Activated CD4-positive, CD25-positive, alpha-beta regulatory T cell treated with anti-CD3 and anti-CD28 coated beads, Interleukin-2, amount 50 U/mL, for 16 hours (primary cell): ENCODE results near the gene EFHC1.

Experiments used
- DNase-seq: peaks from one replicate; pipeline ENCODE4 v3.0.0-alpha.2; 2020; ENCODE audit warnings: low read depth, low spot score

The EFHC1 gene

DNA sequence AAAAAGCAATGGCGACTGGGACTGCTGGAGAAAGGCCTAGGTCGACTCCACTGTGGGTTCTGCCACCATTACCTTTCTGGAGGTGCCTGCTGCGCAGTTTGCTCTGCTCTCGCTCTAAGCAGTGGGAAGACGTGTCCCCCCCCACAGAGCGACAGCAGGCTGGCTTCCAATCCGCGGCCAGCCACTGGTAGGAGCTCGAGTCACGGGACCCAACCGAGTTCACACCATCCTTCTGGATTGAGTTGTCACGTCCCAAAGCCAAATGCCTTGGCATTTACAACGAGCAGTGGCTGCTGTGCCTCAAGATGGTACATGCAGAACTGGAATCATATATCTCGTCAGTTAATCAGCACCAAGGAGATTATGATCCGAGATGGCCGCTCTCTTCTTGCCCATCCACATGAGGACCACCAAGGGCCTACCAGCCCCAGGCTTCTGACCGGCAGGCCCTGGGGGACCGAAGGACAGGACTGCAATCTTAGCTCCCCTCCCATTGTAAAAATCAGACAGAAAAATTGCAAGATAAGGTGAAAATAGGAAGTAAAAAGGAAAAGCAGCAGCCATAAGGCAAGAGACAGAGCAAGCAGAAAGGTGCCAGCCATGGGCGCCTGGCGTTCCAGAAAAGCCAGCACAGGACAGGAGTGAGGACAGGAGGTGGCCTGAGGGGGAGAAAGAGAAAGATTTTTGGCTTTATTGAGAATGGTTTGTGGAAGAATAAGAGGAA is 82.3 kb downstream of the EFHC1 start:
- DNase-seq: no peak

GRCh38 chr6:52503323-52503747 is 83.2 kb downstream of the EFHC1 start:
- no peak for DNase-seq

GRCh38 chr6:52503851-52504781 is 84.0 kb downstream of the EFHC1 start:
- no peak for DNase-seq

DNA sequence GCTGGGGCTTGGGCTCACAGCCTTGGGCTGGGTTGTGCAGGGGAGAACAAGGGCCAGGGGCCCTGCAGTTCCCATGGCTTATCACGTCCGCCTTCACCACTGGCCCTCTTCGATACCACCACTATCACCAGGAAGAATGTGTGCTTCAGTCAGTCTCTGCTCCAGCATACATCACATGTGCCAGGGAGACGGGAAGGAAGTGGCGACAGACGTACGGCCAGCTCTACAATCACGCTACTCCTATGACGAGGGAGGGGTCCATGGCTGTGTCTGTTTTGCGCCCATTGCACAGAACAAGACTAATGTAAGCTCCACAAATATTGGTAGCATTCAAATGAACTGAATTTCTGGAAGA is 84.6 kb downstream of the EFHC1 start:
- no peak for DNase-seq

DNA sequence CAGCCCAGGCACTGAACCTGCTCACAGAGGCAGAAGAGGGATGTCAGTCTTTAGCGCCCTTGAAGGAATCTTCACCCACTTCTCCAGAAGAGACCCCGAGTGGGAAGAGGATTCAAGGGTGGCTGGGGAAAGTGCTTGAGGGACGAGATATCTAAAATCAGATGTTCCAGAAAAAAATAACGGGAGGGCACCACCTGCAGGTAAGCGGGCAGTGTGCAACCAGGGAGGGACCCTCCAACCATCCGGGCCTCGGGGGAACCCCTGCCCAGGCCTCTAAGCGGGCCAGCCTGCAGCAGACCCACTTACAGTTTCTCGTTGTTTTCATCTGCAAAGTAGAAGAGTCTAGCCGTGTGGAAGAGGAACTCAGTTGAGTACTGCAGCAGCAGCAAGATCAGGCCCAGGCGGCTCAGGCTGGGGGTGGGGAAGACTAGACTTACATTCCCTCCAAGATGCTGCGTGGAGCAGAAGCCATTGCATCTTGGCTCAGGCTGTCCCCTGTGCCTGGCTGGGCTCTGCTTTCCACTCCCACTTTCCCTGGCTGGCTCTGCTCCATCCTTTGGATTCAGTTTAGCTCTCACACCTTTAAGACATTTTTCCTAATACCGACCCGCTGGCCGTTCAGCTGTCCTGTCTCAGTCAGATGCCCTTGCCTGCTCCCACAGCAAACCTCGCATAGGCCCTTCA is 85.7 kb downstream of the EFHC1 start:
- DNase-seq: no peak

GRCh38 chr6:52506476-52506875 is 86.3 kb downstream of the EFHC1 start:
- no peak for DNase-seq

DNA sequence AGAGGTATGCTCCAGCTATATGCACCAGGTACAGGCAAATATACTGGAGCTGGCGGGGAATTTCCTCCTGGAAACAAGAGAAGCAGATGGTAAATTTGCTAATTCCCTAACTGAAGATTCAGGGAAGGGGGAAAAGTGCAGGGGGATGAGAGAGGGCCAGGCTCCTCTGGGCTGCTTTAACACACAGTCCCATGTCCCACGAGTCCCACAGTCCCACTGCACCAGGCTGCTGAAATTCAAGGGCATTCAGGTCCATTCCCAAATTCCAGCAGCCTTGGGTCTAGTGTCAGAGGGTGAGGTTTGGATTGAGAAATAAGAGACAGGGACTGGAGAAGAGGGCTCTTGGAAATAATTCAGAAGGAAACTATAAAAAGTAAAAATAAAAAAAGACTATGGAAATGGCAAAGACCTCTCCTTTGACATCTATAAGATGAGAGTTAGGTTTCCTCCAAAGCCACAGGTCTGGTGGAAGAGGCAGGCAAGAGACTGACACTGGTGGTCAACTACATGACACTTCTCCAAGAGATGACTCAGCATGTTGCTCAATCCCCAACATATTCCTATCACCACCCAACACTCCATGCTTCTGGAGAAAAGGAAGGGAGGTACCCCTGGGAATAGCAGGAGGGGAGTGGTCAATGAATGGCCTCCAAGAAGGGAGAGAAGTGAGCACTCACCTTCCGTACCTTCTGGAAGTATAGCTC is 87.6 kb downstream of the EFHC1 start:
- DNase-seq: no peak

- DNase-seq: no peak
These were observed 88.2 kb downstream of the EFHC1 start for GRCh38 chr6:52508261-52508739.

GRCh38 chr6:52509281-52510212 is 89.4 kb downstream of the EFHC1 start:
- DNase-seq: no peak

GRCh38 chr6:52510213-52510562 is 90.0 kb downstream of the EFHC1 start:
- DNase-seq: no peak

DNA sequence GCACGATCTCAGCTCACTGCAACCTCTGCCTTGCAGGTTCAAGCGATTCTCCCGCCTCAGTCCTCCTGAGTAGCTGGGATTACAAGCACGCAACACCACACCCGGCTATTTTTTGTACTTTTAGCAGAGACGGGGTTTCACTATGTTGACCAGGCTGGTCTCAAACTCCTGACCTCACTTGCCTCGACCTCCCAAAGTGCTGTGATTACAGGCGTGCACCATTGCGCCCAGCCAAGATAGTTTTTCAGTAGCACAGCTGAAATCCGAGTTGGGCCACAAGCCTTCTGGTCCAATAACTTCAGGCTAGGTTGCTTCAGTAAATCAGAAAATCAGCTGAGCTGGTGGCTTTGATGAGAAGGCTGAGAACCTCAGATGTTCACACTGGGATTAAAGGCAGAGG is 91.0 kb downstream of the EFHC1 start:
- no peak for DNase-seq

DNA sequence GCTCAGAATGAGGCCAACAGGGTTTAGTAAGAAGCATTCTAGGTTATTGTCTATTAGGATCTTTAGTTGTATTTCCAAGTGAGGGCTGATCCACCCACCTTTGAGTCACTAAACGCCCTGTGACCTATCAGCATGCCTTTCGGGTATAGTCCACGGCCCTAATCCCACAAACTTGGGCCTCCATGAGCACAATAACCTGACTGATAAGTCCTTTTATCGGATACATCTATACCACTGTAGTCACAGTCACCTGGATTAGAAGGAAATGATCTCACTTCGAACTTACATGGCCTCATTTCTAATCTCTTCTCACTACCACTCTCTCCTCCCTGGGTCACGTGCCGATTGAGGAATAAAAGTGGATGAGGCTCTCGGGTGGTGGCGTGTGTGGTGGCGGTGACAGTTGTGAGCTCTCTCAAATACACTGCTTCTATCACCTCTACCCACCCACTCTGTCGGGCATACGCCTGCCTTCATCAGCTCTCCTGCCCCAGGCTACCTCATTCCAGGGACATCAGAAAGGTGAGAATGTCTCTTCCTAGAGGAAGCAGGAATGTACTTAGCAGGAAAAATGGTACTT is 91.5 kb downstream of the EFHC1 start:
- DNase-seq: no peak

DNA sequence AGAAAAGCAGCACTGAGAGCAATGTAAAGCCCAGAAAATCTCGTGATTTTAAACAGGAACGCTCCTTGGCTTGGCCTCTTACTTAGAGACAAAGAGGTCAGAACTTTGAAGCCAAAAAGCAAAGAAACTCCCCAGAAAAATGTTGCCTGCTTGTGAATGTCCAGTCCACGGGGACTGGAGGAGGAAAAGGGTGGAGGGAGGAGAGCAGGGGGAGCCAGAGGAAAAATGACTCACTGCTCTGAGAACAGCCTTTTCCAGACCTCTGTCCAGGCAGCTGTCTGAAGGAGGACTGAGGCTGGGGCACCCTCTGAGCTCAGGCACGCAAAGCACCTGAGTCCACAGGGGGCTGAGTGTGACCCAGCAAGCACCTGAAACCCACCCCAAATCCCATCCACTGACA is 92.1 kb downstream of the EFHC1 start:
- DNase-seq: no peak

DNA sequence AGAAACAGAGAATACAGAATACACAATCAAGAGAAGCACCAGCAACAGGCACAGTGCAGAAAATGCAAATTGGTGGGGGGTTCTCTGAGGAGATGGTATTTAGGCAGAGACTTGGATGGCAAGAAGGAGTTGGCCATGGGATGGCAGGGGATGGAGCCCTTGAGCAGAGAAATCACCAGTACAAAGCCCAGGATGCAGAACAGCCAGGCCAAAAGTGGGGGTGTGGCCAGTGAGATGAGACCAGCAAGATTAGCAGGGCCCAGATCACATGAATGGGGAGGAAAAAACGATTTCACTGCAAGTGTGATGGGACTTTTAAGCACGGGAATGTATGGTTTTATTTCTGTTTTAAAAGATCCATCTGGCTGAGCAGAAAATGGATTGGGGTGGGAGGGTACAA is 93.3 kb downstream of the EFHC1 start:
- DNase-seq: no peak

DNA sequence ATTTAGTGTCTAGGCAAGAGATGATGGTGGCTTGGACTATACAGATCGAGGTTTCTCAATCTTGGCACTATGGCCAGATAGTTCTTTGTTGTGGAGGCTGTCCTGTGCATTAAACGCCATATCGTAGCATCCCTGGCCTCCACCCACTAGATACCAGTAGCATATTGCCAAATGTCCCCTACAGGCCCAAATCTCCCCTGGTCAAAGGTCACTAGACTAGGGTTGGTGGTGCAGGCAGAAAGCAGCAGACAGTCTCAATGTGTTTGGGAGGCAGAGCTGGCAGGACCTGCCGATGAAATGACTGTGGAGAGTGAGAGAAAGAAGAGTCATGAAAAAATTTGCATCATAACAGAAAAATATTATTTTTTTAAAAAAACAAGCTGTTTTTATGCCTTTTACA is 93.8 kb downstream of the EFHC1 start:
- DNase-seq: no peak

- DNase-seq: no peak
These were observed 94.4 kb downstream of the EFHC1 start for GRCh38 chr6:52514514-52514913.

DNA sequence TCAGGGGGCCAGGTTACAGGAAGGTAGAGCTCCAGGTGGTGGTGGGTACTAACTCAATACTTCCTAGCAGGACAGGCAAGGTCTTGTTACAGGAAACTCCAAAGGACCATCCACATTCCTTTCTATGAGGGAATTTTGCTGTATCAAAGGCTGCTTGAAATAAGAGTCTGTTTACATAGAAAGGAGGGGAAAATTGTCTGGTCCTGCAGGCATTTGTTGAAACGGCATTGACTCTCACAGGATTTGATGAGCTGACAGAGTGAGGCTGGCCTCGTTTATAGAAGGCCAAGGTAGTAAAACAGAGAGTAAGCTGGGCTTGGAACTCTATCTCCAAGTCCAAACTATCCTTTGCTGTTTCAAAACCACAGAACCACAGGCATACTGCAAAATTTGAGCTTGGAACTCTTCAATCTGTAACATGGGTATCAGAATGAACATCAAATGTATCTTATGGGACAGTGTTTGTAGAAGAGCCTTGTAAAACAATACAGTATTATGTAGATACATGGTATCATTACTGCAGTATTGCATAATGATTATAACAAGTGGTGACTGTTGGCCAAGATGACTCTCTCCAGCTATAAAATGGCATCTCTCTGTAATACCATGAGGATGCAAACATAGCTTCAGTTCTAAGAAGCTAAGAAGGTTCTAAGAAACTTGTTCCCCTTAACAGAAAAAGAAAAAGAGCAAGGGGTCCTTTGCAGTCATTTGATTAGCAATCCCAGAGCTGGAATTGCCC is 95.2 kb downstream of the EFHC1 start:
- DNase-seq: no peak

DNA sequence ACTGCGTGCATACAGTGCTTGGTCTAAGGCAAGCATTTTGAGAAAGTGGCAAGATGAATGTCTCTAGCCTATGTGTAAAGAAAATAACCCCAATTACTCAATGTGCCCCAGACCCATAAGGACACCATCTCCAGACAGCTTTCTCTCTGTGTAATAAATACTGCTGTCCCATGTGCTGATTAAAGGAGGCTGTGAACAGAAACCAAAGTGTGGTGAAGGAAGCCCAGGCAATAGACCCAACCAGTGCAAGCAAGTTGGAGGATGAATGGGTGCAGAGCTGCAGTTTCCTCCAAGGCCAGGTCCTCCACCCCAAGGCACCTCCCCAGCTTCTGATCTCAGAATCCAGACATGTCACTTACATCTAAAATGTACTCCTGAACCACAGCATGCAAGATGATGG is 96.1 kb downstream of the EFHC1 start:
- DNase-seq: no peak

DNA sequence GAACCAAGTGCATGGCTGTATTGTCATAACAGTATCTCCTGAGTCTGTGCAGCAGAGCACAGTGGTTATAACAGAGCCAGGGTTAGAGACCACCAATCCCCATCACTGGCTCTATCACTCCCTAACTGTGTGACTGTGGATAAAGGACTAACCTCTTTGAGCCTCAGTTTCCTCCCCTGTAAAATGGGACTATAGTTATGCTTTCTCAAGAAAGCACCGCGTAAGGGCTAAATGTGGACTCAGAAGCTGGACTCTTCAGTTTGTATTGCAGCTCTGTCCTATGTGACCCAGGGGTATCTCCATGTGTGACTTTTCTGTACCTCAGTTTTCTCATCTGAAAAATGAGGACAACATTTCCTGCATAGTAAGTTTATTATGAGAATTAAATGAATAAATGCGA is 96.8 kb downstream of the EFHC1 start:
- no peak for DNase-seq
